HepG2 (cell line): ENCODE results near the gene RIPOR1. TPM values are rescaled to one million over a fixed set of nuclear protein-coding genes. Genes with fewer than 3 reads are reported as not detected.

ENCODE experiments used
- ATAC-seq: fragments of 200-7000 bp; cut with Tn5 transposase; 3 replicates; pipeline ENCODE4 v1.9.1; 2020; ENCODE audit warnings: mild to moderate bottlenecking, moderate library complexity
- BruUV-seq: library from RNA; stranded (reverse); fragments of 400-500 nt; replicated peaks from 2 replicates; lab custom pipeline; 2021; lab: Mats Ljungman, UMichigan
- CTCF ChIA-PET: fragments of 300-600 bp; formaldehyde crosslinking; extraction: SDS; loops from one replicate; lab custom pipeline; 2021; ENCODE audit warnings: low total read pairs, inconsistent platforms, low intra/inter-chr PET ratio; lab: Yijun Ruan, JAX
- POLR2A ChIA-PET: fragments of 350-600 bp; sonication (Branson Sonifier 250); formaldehyde crosslinking; loops from one replicate; lab custom pipeline; 2020; ENCODE audit warnings: antibody characterized with exemption, inconsistent platforms; lab: Yijun Ruan, JAX
- DNase-seq: peaks from one replicate; pipeline ENCODE4 v3.0.0-alpha.2; 2015; ENCODE audit warnings: low spot score
- FAIRE-seq: peaks from 3 replicates; lab custom pipeline; 2011; peaks lifted over from hg19 to GRCh38; lab: Jason Lieb, UNC
- H2AFZ ChIP-seq: one replicate; pipeline ENCODE4 v1.6.1; 2011; ENCODE audit warnings: low read length, inconsistent platforms
- H3K27ac ChIP-seq: fragments of 300-600 bp; 3 replicates; pipeline ENCODE4 v1.8.0; 2011; ENCODE audit warnings: mixed run types, mild to moderate bottlenecking, mixed read lengths, low read length, inconsistent platforms; ENCODE audit not compliant: insufficient read depth; ENCODE audit errors: extremely low read length
- H3K27me3 ChIP-seq, 2 experiments: fragments of 200-600 bp in 1 of 2; 2 replicates in 1 of 2; 3 replicates in 1 of 2; pipeline versions ENCODE4 v1.6.0 to v1.8.0; 2011; ENCODE audit warnings: low read length in 2 of 2, mild to moderate bottlenecking in 2 of 2, moderate library complexity in 2 of 2, inconsistent platforms in 1 of 2; ENCODE audit not compliant: insufficient read depth in 2 of 2, control insufficient read depth in 1 of 2
- H3K36me3 ChIP-seq, 2 experiments: fragments of 200-600 bp in 1 of 2; replicated peaks in 1 of 2; 2 replicates in 1 of 2; 3 replicates in 1 of 2; pipeline versions ENCODE4 v1.5.1 to v1.8.0; 2011; ENCODE audit warnings: low read length in 2 of 2, inconsistent platforms in 1 of 2; ENCODE audit not compliant: insufficient read depth in 2 of 2, control insufficient read depth in 1 of 2
- H3K4me1 ChIP-seq: 2 replicates; pipeline ENCODE4 v1.5.1; 2012; ENCODE audit warnings: low read length, inconsistent platforms; ENCODE audit not compliant: insufficient read depth
- H3K4me2 ChIP-seq: 2 replicates; pipeline ENCODE4 v1.6.0; 2011; ENCODE audit warnings: low read depth, low read length, inconsistent platforms
- H3K4me3 ChIP-seq, 3 experiments: fragments of 200-600 bp in 1 of 3; sonication (generic), shearing (Covaris generic) in 1 of 3; replicated peaks in 1 of 3; 2 replicates each; pipeline ENCODE4 v1.5.1; 2011 to 2016; ENCODE audit warnings: low read length in 3 of 3, inconsistent platforms in 2 of 3, low read depth in 2 of 3, mild to moderate bottlenecking in 2 of 3, control low read depth in 1 of 3, mixed read lengths in 1 of 3; ENCODE audit not compliant: insufficient read depth in 1 of 3
- H3K79me2 ChIP-seq: one replicate; pipeline ENCODE4 v1.6.1; 2011; ENCODE audit warnings: low read length, inconsistent platforms; ENCODE audit not compliant: insufficient read depth
- H3K9ac ChIP-seq: 2 replicates; pipeline ENCODE4 v1.6.0; 2011; ENCODE audit warnings: mild to moderate bottlenecking, low read depth, low read length, inconsistent platforms; ENCODE audit not compliant: insufficient read depth
- H3K9me3 ChIP-seq: 2 replicates; pipeline ENCODE4 v1.5.1; 2012; ENCODE audit warnings: mild to moderate bottlenecking, low read length
- H4K20me1 ChIP-seq: 2 replicates; pipeline ENCODE4 v1.6.0; 2011; ENCODE audit warnings: inconsistent platforms, mild to moderate bottlenecking, low read length, moderate library complexity; ENCODE audit not compliant: insufficient read depth
- MEIS1 ChIP-seq: sonication (generic); formaldehyde crosslinking; IDR thresholded peaks from 2 replicates; pipeline ENCODE4 v1.9.0; 2021; ENCODE audit warnings: mild to moderate bottlenecking, missing genetic modification reagents, moderate library complexity, borderline replicate concordance
- MLLT10 ChIP-seq: sonication (generic); formaldehyde crosslinking; IDR thresholded peaks from 2 replicates; pipeline ENCODE4 v1.4.0; 2020; ENCODE audit warnings: missing genetic modification reagents
- ONECUT2 ChIP-seq: sonication (generic); formaldehyde crosslinking; IDR thresholded peaks from 2 replicates; pipeline ENCODE4 v1.4.0; 2020; ENCODE audit warnings: missing genetic modification reagents
- RNF2 ChIP-seq: fragments of 450-650 bp; conservative IDR thresholded peaks from 2 replicates; pipeline ENCODE4 v1.6.1; 2016; ENCODE audit warnings: low read depth
- SOX13 ChIP-seq, 3 experiments: fragments of 450-650 bp in 1 of 3; sonication (generic) in 1 of 3; formaldehyde crosslinking in 1 of 3; IDR thresholded peaks in 2 of 3; conservative IDR thresholded peaks in 1 of 3; 2 replicates each; pipeline versions ENCODE4 v1.5.0 to v1.6.1; 2016 to 2020; ENCODE audit warnings: antibody characterized with exemption in 1 of 3, mild to moderate bottlenecking in 1 of 3, missing compliant biosample characterization in 1 of 3, missing genetic modification reagents in 1 of 3, moderate library complexity in 1 of 3
- ZFY ChIP-seq: sonication (generic); formaldehyde crosslinking; IDR thresholded peaks from 2 replicates; pipeline ENCODE4 v1.4.0; 2020; ENCODE audit warnings: missing genetic modification reagents
- ZHX2 ChIP-seq, 2 experiments: sonication (generic) in 1 of 2; formaldehyde crosslinking in 1 of 2; IDR thresholded peaks; 2 replicates each; pipeline versions ENCODE4 v1.6.1 to v1.9.0; 2014 to 2022; ENCODE audit warnings: antibody characterized with exemption in 1 of 2, borderline replicate concordance in 1 of 2, inconsistent platforms in 1 of 2, low read depth in 1 of 2, missing genetic modification reagents in 1 of 2
- ZNF556 ChIP-seq: sonication (generic); formaldehyde crosslinking; IDR thresholded peaks from 2 replicates; pipeline ENCODE4 v1.4.0; 2020; ENCODE audit warnings: mild to moderate bottlenecking, missing genetic modification reagents, borderline replicate concordance
- ZNF691 ChIP-seq: sonication (generic); formaldehyde crosslinking; IDR thresholded peaks from 2 replicates; pipeline ENCODE4 v1.4.0; 2020; ENCODE audit warnings: missing genetic modification reagents, low read depth, mild to moderate bottlenecking, borderline replicate concordance
- WGBS: methylation state at CpG from one replicate; pipeline ENCODE4 v1.1.6; 2017; ENCODE audit warnings: low lambda C conversion rate; 5-methylcytosine and 5-hydroxymethylcytosine counted together
- in situ Hi-C: cut with HindIII; loops from 2 replicates; pipeline ENCODE4 v1.10.0; 2017; ENCODE audit warnings: low pct_unique_long_range_greater_than_20kb; ENCODE audit not compliant: extremely low pct_ligation_motif_present
- intact Hi-C: fragments of 100-400 bp; cut with micrococcal nuclease; formaldehyde crosslinking; loops from one replicate; pipeline ENCODE4 v1.10.0; 2022; ENCODE audit not compliant: unreplicated experiment
- polyA plus RNA-seq, 8 experiments: library from polyadenylated mRNA; depleted of rRNA in 3 of 8; stranded (reverse) in 7 of 8; unstranded in 1 of 8; fragments of >200 nt; fragmentation: Illumina TruSeq in 4 of 8; extraction: Trizol in 4 of 8; gene quantifications; 2 replicates each; pipeline versions ENCODE4 v1.2.1 to v1.2.3, GENCODE V29; 2011 to 2016; ENCODE audit warnings: low read depth in 4 of 8, missing spikeins in 1 of 8, mixed read lengths in 1 of 8; ENCODE audit not compliant: insufficient read depth in 1 of 8
- total RNA-seq, 5 experiments: library from RNA; depleted of rRNA; stranded (reverse); fragments of >200 nt; fragmentation: Illumina TruSeq; extraction: Trizol; gene quantifications; 2 replicates each; pipeline ENCODE4 v1.2.3, GENCODE V29; 2016; ENCODE audit warnings: low read depth in 1 of 5
- TF ChIP-seq, protein P1 (sequence below): sonication (generic); formaldehyde crosslinking; IDR thresholded peaks from 2 replicates; pipeline ENCODE4 v1.8.1; 2023; ENCODE audit warnings: mild to moderate bottlenecking, inconsistent platforms, moderate library complexity, missing genetic modification reagents, borderline replicate concordance
- TF ChIP-seq, protein P2 (sequence below): sonication (generic); formaldehyde crosslinking; IDR thresholded peaks from 2 replicates; pipeline ENCODE4 v1.4.0; 2020; ENCODE audit warnings: missing genetic modification reagents

The RIPOR1 gene
- total and polyA plus RNA-seq, 2 of the 13 experiments (the other 11 are each of a cell fraction or from before 2014, with no cell fraction given), result 4.6 to 8.1 TPM

DNA sequence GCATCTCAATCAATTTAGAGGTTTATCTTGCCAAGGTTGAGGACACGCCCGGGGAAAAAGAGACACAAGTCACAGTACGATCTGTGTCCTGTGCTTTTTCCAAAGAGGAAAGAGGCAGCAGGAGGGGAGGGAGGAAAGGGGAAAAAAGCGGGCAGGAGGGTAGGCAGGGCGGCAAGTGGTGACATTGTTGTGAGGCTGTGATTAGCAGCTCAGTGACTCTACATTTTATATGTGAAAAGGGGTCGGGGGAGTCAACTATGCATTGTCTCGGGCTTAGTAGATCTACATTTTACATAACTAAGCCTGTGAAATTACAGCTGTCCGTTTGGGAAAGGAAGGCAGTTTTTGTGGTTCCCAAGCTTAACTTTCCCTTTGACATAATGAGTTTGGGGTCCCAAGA is 22.2 kb upstream of the RIPOR1 start:
- H4K20me1 ChIP-seq, result no peaks in the 10 kb centered on the region
- in situ Hi-C loops (no loop called here), intact Hi-C loops (no loop called here)
- H3K27ac ChIP-seq, result no peak overlapping the region
- no peak overlapping the region for H3K9ac ChIP-seq
- H3K4me3 ChIP-seq, result no peak overlapping the region
- DNase-seq, result no peak
- FAIRE-seq, result no peak
- 49% methylated on average over 8 of the region's 8 CpGs for WGBS
- H3K4me1 ChIP-seq, result peaks cover 14% of the 10 kb centered on the region
- ChIA-PET POLR2A (no interaction called here), CTCF (no interaction called here)
- no peak for ATAC-seq
- no peaks in the 10 kb centered on the region for H3K79me2 ChIP-seq
- no peaks in the 10 kb centered on the region for H3K36me3 ChIP-seq
- H3K27me3 ChIP-seq, result no peaks in the 10 kb centered on the region
- H2AFZ ChIP-seq, result no peak overlapping the region
- no peaks in the 10 kb centered on the region for H3K9me3 ChIP-seq
- BruUV-seq, result no TSS peak
- no peak overlapping the region for H3K4me2 ChIP-seq
- TF ChIP-seq SOX13 (IDR thresholded peaks at IDR 0.05), result no peak
- TF ChIP-seq SOX13 (CRISPR knock-in tag; conservative IDR thresholded peaks at IDR 0.05 in 1 of 2, IDR thresholded peaks at IDR 0.05 in 1 of 2), result no peak
- TF ChIP-seq, protein P1, sequence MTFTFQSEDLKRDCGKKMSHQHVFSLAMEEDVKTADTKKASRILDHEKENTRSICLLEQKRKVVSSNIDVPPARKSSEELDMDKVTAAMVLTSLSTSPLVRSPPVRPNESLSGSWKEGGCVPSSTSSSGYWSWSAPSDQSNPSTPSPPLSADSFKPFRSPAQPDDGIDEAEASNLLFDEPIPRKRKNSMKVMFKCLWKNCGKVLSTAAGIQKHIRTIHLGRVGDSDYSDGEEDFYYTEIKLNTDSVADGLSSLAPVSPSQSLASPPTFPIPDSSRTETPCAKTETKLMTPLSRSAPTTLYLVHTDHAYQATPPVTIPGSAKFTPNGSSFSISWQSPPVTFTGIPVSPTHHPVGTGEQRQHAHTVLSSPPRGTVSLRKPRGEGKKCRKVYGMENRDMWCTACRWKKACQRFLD (CRISPR knock-in tag), result no peak
- TF ChIP-seq, protein P2, sequence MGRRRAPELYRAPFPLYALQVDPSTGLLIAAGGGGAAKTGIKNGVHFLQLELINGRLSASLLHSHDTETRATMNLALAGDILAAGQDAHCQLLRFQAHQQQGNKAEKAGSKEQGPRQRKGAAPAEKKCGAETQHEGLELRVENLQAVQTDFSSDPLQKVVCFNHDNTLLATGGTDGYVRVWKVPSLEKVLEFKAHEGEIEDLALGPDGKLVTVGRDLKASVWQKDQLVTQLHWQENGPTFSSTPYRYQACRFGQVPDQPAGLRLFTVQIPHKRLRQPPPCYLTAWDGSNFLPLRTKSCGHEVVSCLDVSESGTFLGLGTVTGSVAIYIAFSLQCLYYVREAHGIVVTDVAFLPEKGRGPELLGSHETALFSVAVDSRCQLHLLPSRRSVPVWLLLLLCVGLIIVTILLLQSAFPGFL (CRISPR knock-in tag), result no peak
- TF ChIP-seq ZNF691 (CRISPR knock-in tag), result no peak
- no peak for TF ChIP-seq ZFY (CRISPR knock-in tag)
- no peak for TF ChIP-seq ZHX2 (IDR thresholded peaks at IDR 0.05; ENCODE audit: low read depth)
- no peak for TF ChIP-seq ZHX2 (CRISPR knock-in tag; IDR thresholded peaks at IDR 0.05; ENCODE audit: borderline replicate concordance)
- TF ChIP-seq ZNF556 (CRISPR knock-in tag), result no peak
- no peak for TF ChIP-seq ONECUT2 (CRISPR knock-in tag)
- no peak for TF ChIP-seq MLLT10
- no peak for TF ChIP-seq MEIS1 (CRISPR knock-in tag)
- TF ChIP-seq RNF2, result no peak
